ENCODE results near the gene OR2C3.
"Not testable (repeated sequence)": the region's sequence is repeated elsewhere in the genome, so short reads cannot be mapped to it uniquely, and the experiment has no call there.

OR2C3 gene

GRCh38 chr1:247539215-247539614 is 3.0 kb upstream of the OR2C3 start:
- no peaks in the 10 kb centered on the region for H3K27me3 Mint-ChIP-seq
- H3K4me3 Mint-ChIP-seq: no peak overlapping the region
- peaks cover 5% of the 10 kb centered on the region for H3K4me1 Mint-ChIP-seq (ENCODE audit: low read depth)
- intact Hi-C loops (cut with micrococcal nuclease): no loop called here
- H3K36me3 Mint-ChIP-seq (ENCODE audit: low read depth): no peaks in the 10 kb centered on the region
- no peaks in the 10 kb centered on the region for H3K9me3 Mint-ChIP-seq
- no peak overlapping the region for H3K27ac Mint-ChIP-seq

- no peak overlapping the region for H3K27ac Mint-ChIP-seq
- no peaks in the 10 kb centered on the region for H3K27me3 Mint-ChIP-seq
- H3K4me1 Mint-ChIP-seq (ENCODE audit: low read depth): peaks cover 5% of the 10 kb centered on the region
- intact Hi-C loops (cut with micrococcal nuclease): no loop called here
- no peak overlapping the region for H3K4me3 Mint-ChIP-seq
- no peaks in the 10 kb centered on the region for H3K36me3 Mint-ChIP-seq (ENCODE audit: low read depth)
- no peaks in the 10 kb centered on the region for H3K9me3 Mint-ChIP-seq
Measured at GRCh38 chr1:247538561-247538960, 2.3 kb upstream of the OR2C3 start.

GRCh38 chr1:247535402-247535801 is 838 bp downstream of the OR2C3 start:
- Mint-ChIP-seq H3K36me3 (ENCODE audit: low read depth) (no peaks in the 10 kb centered on the region), H3K27me3 (no peaks in the 10 kb centered on the region), H3K4me3 (no peak overlapping the region), H3K4me1 (ENCODE audit: low read depth) (peaks cover 3% of the 10 kb centered on the region), H3K27ac (no peak overlapping the region), H3K9me3 (no peaks in the 10 kb centered on the region)
- intact Hi-C loops (cut with micrococcal nuclease): no loop called here

DNA sequence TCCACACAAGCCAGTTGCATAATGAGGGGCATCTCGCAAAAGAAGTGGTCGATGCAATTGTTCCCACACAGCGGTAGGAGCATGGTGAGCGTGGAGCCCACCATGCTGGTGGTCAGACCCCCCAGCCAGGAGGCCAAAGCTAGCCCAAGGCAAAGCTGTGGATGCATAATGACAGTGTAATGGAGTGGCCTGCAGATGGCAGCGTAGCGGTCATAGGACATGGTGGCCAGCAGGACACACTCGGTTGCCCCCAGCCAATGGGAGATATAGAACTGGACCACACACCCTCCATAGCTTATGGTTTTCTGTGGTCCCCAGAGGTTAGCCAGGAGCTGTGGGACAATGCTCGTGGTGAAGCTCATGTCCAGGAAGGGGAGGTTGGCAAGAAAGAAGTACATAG is 4.3 kb downstream of the OR2C3 start:
- peaks cover 10% of the 10 kb centered on the region for H3K4me1 Mint-ChIP-seq (ENCODE audit: low read depth)
- intact Hi-C loops (cut with micrococcal nuclease): no loop called here
- no peaks in the 10 kb centered on the region for H3K27me3 Mint-ChIP-seq
- H3K27ac Mint-ChIP-seq: no peak overlapping the region
- no peaks in the 10 kb centered on the region for H3K9me3 Mint-ChIP-seq
- H3K36me3 Mint-ChIP-seq (ENCODE audit: low read depth): no peaks in the 10 kb centered on the region
- H3K4me3 Mint-ChIP-seq: no peak overlapping the region

- Mint-ChIP-seq H3K4me3 (peak overlapping the region; percentile 60), H3K27ac (no peak overlapping the region), H3K36me3 (ENCODE audit: low read depth) (no peaks in the 10 kb centered on the region), H3K27me3 (no peaks in the 10 kb centered on the region), H3K9me3 (no peaks in the 10 kb centered on the region), H3K4me1 (ENCODE audit: low read depth) (peaks cover 10% of the 10 kb centered on the region)
- intact Hi-C loops (cut with micrococcal nuclease): no loop called here
Measured at GRCh38 chr1:247530785-247531184, 5.5 kb downstream of the OR2C3 start.

GRCh38 chr1:247529771-247530355 is 6.4 kb downstream of the OR2C3 start:
- peaks cover 10% of the 10 kb centered on the region for H3K4me1 Mint-ChIP-seq (ENCODE audit: low read depth)
- H3K27ac Mint-ChIP-seq: no peak overlapping the region
- no peaks in the 10 kb centered on the region for H3K27me3 Mint-ChIP-seq
- no peaks in the 10 kb centered on the region for H3K9me3 Mint-ChIP-seq
- intact Hi-C loops (cut with micrococcal nuclease): no loop called here
- no peak overlapping the region for H3K4me3 Mint-ChIP-seq
- H3K36me3 Mint-ChIP-seq (ENCODE audit: low read depth): no peaks in the 10 kb centered on the region

GRCh38 chr1:247528812-247529474 is 7.3 kb downstream of the OR2C3 start:
- H3K27ac Mint-ChIP-seq: no peak overlapping the region
- no peaks in the 10 kb centered on the region for H3K27me3 Mint-ChIP-seq
- no peak overlapping the region for H3K4me3 Mint-ChIP-seq
- H3K4me1 Mint-ChIP-seq (ENCODE audit: low read depth): peaks cover 10% of the 10 kb centered on the region
- H3K36me3 Mint-ChIP-seq (ENCODE audit: low read depth): no peaks in the 10 kb centered on the region
- intact Hi-C loops (cut with micrococcal nuclease): no loop called here
- no peaks in the 10 kb centered on the region for H3K9me3 Mint-ChIP-seq

GRCh38 chr1:247521886-247522285 is 14.4 kb downstream of the OR2C3 start:
- H3K36me3 Mint-ChIP-seq (ENCODE audit: low read depth); H3K9me3 Mint-ChIP-seq; H3K27me3 Mint-ChIP-seq; H3K4me3 Mint-ChIP-seq; intact Hi-C loops (cut with micrococcal nuclease); H3K4me1 Mint-ChIP-seq (ENCODE audit: low read depth); H3K27ac Mint-ChIP-seq: not testable (repeated sequence)

GRCh38 chr1:247518613-247518891 is 17.7 kb downstream of the OR2C3 start:
- H3K36me3 Mint-ChIP-seq (ENCODE audit: low read depth): peaks cover 19% of the 10 kb centered on the region

GRCh38 chr1:247517795-247518612 is 18.2 kb downstream of the OR2C3 start:
- peaks cover 24% of the 10 kb centered on the region for H3K9me3 Mint-ChIP-seq
- no peaks in the 10 kb centered on the region for H3K4me1 Mint-ChIP-seq (ENCODE audit: low read depth)
- H3K4me3 Mint-ChIP-seq: peak overlapping the region; percentile 69
- intact Hi-C loops (cut with micrococcal nuclease): no loop called here
- H3K27me3 Mint-ChIP-seq: peaks cover 2% of the 10 kb centered on the region
- H3K36me3 Mint-ChIP-seq (ENCODE audit: low read depth): peaks cover 19% of the 10 kb centered on the region
- peak overlapping the region; percentile 63 for H3K27ac Mint-ChIP-seq

More at GRCh38 chr1:247518613-247518891, 17.7 kb downstream of the OR2C3 start:
- intact Hi-C loops (cut with micrococcal nuclease): no loop called here
- H3K27ac Mint-ChIP-seq: no peak overlapping the region
- peaks cover 2% of the 10 kb centered on the region for H3K27me3 Mint-ChIP-seq
- no peak overlapping the region for H3K4me3 Mint-ChIP-seq
- peaks cover 24% of the 10 kb centered on the region for H3K9me3 Mint-ChIP-seq
- no peaks in the 10 kb centered on the region for H3K4me1 Mint-ChIP-seq (ENCODE audit: low read depth)

DNA sequence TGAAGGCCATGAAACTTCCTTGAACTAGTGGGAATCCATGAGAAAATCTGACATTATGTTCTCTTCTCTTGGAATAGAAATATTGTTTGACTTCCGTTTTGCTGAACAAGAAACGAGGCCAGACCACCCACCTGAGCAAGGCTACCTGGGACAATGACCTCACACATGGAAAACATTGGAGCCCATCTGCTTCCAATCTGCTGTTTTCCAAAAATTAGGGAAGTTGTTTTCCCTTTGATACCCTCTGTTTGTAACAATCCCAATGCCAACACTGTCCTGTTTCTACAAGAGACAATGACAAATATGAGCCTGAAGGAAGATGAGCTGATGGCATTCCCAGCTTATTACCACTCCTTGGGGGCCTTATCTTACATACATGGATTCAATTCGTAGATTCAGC is 29.4 kb downstream of the OR2C3 start:
- Mint-ChIP-seq H3K27ac (no peak overlapping the region), H3K4me1 (ENCODE audit: low read depth) (no peaks in the 10 kb centered on the region), H3K27me3 (peaks cover 2% of the 10 kb centered on the region), H3K4me3 (no peak overlapping the region), H3K9me3 (peaks cover 1% of the 10 kb centered on the region), H3K36me3 (ENCODE audit: low read depth) (no peaks in the 10 kb centered on the region)
- intact Hi-C loops (cut with micrococcal nuclease): no loop called here

- intact Hi-C loops (cut with micrococcal nuclease): no loop called here
- Mint-ChIP-seq H3K27me3 (no peaks in the 10 kb centered on the region), H3K4me1 (ENCODE audit: low read depth) (peaks cover 18% of the 10 kb centered on the region), H3K9me3 (no peaks in the 10 kb centered on the region), H3K4me3 (no peak overlapping the region), H3K36me3 (ENCODE audit: low read depth) (no peaks in the 10 kb centered on the region), H3K27ac (no peak overlapping the region)
Measured at GRCh38 chr1:247500865-247501264, 35.4 kb downstream of the OR2C3 start.

- Mint-ChIP-seq H3K4me3 (no peak overlapping the region), H3K27me3 (peaks cover under 1% of the 10 kb centered on the region), H3K36me3 (ENCODE audit: low read depth) (no peaks in the 10 kb centered on the region), H3K27ac (no peak overlapping the region), H3K9me3 (no peaks in the 10 kb centered on the region), H3K4me1 (ENCODE audit: low read depth) (peaks cover 33% of the 10 kb centered on the region)
- intact Hi-C loops (cut with micrococcal nuclease): no loop called here
Measured at GRCh38 chr1:247496581-247497285, 39.5 kb downstream of the OR2C3 start.

- Mint-ChIP-seq H3K4me3 (no peak overlapping the region), H3K4me1 (ENCODE audit: low read depth) (peaks cover 18% of the 10 kb centered on the region), H3K27ac (no peak overlapping the region), H3K36me3 (ENCODE audit: low read depth) (no peaks in the 10 kb centered on the region), H3K9me3 (no peaks in the 10 kb centered on the region), H3K27me3 (peaks cover 6% of the 10 kb centered on the region)
- intact Hi-C loops (cut with micrococcal nuclease): no loop called here
Measured at GRCh38 chr1:247494767-247495166, 41.5 kb downstream of the OR2C3 start.
